AG04450 (cell line): ENCODE measurements around the gene DDAH2. TPM values are rescaled to one million over a fixed set of nuclear protein-coding genes. Genes with fewer than 3 reads are reported as not detected.
A peak's percentile ranks its signal among the peaks of the same experiment; 100 is the strongest.

Source experiments
- CTCF ChIA-PET: fragments of 300-600, 350-600 bp; formaldehyde crosslinking; extraction: SDS; loops from one replicate; lab custom pipeline; 2022; ENCODE audit warnings: antibody characterized with exemption, inconsistent platforms; lab: Charles Lee
- POLR2A ChIA-PET: fragments of 350-600 bp; formaldehyde crosslinking; extraction: SDS; loops from one replicate; lab custom pipeline; 2021; ENCODE audit warnings: antibody characterized with exemption, inconsistent platforms; lab: Yijun Ruan, JAX
- DNase-seq: peaks from one replicate; pipeline ENCODE4 v3.0.0-alpha.2; 2011; ENCODE audit warnings: low read depth, low spot score
- H3K27ac ChIP-seq: one replicate; pipeline ENCODE4 v1.5.1; 2012; ENCODE audit warnings: low read depth, low read length, control low read depth
- H3K27me3 ChIP-seq: one replicate; pipeline ENCODE4 v1.6.0; 2012; ENCODE audit warnings: low read length; ENCODE audit not compliant: control insufficient read depth, insufficient read depth
- H3K4me3 ChIP-seq: 2 replicates; pipeline ENCODE4 v1.5.1; 2011; ENCODE audit warnings: mild to moderate bottlenecking, low read depth, low read length, control low read depth
- H3K9me3 ChIP-seq: 2 replicates; pipeline ENCODE4 v1.5.1; 2012; ENCODE audit warnings: low read length; ENCODE audit not compliant: control insufficient read depth, insufficient read depth
- polyA plus RNA-seq: library from polyadenylated mRNA; depleted of rRNA; stranded (reverse); fragments of >200 nt; gene quantifications from 2 replicates; pipeline ENCODE4 v1.2.3, GENCODE V29; 2011
- TF ChIP-seq, protein P1 (sequence below): IDR thresholded peaks from 2 replicates; pipeline ENCODE4 v1.5.1; 2011; ENCODE audit warnings: low read depth, low read length, control low read depth, inconsistent platforms

The DDAH2 gene
- polyA plus RNA-seq, 1 experiment: 44.4 TPM

DNA sequence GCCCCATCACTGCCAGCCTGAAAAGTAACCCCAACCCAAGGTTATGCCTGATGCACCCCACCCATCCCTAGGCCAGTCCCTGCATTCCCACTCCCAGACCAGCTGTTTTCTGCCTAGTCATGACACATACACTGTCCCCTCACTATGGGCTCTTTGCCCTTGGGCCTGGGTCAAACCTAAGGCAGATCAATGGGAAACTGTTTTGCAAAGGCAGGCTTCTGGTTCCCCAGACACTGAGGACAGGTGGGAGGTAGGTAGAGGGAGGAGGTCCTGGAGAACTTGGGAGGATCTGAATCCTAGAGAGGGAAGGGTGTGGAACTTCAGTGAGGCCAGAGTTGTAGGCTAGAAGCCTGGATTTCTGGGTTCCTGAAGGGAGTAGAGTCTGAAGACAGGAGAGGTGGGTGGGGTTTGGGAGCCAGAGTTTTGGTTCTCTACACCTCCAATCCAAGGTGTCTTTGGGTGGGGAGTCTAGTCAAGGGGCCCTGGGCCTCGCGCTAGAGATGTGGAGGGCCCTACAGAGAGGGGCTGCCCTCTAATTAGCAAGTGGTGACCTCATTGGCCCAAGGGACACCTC is 5.2 kb upstream of the DDAH2 start:
- H3K27ac ChIP-seq: peak overlapping the region; percentile 52
- H3K9me3 ChIP-seq: peaks cover 4% of the 10 kb centered on the region; the same call in 1 of the 2 replicates
- ChIA-PET CTCF (no interaction called here), POLR2A (interaction anchor here (1.0 to 2.6 kb wide), 3 partner anchors 81 to 129 kb away, joined by 3 to 14 read pairs (median 4); partner anchors contain the start of genes HSPA1A, HSPA1B, HSPA1L and NEU1)
- peak overlapping the region; percentile 96 for H3K4me3 ChIP-seq
- no peak for DNase-seq
- TF ChIP-seq, protein P1, sequence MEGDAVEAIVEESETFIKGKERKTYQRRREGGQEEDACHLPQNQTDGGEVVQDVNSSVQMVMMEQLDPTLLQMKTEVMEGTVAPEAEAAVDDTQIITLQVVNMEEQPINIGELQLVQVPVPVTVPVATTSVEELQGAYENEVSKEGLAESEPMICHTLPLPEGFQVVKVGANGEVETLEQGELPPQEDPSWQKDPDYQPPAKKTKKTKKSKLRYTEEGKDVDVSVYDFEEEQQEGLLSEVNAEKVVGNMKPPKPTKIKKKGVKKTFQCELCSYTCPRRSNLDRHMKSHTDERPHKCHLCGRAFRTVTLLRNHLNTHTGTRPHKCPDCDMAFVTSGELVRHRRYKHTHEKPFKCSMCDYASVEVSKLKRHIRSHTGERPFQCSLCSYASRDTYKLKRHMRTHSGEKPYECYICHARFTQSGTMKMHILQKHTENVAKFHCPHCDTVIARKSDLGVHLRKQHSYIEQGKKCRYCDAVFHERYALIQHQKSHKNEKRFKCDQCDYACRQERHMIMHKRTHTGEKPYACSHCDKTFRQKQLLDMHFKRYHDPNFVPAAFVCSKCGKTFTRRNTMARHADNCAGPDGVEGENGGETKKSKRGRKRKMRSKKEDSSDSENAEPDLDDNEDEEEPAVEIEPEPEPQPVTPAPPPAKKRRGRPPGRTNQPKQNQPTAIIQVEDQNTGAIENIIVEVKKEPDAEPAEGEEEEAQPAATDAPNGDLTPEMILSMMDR: no peak
- no peaks in the 10 kb centered on the region for H3K27me3 ChIP-seq

DNA sequence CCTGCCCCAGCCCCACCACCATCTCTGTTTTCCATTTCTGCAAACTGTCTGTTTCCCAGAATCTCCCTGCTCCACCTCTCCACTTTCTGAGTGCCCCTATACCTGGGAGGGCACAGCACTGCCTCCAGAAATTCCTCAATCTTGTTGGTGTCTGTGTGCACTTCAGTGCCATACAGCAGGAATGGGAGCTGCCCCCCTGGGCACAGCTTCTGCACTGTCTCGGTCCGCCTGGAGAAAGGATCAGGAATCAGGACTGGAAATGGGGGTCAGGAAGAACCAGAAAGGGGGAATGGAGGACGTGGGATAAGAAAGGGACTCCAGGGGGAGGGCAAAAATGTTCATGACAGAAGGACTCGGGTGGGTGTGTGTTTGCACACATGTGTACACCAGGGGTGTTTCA is 4.6 kb upstream of the DDAH2 start:
- Histone ChIP-seq H3K4me3 (peak overlapping the region; percentile 96), H3K27me3 (no peaks in the 10 kb centered on the region), H3K9me3 (peaks cover 4% of the 10 kb centered on the region; the same call in 1 of the 2 replicates), H3K27ac (no peak overlapping the region)
- ChIA-PET CTCF (interaction anchor here (0.6 to 0.7 kb wide), 2 partner anchors 73 to 110 kb away, joined by 3 to 11 read pairs; partner anchors contain the start of gene LSM2), POLR2A (no interaction called here)
- TF ChIP-seq, protein P1: no peak
- DNase-seq: no peak

DNA sequence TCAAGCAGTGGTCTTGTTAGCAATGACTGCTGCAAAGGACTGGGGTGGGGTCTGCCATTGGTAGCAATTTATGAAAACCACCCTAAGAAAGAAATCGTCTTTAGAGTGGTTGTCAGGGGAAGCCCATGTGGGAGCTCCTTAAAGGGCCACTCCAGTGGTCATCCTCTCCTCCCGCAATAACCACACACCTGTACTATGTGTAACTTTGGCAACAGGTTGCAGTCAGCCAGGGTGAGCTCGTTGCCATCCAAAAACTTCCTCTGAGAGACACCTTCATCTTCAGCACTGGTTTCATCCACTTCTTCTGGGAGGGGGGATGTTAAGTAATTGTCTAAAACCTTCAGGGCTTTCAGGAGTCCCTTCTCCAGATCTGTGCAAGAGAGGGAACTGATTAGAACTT is 2.9 kb upstream of the DDAH2 start:
- ChIA-PET CTCF (interaction anchor here (1.2 to 1.3 kb wide), 2 partner anchors 37 to 59 kb away, joined by 4 to 6 read pairs; no protein-coding TSS in a partner anchor), POLR2A (no interaction called here)
- TF ChIP-seq, protein P1: no peak
- H3K27ac ChIP-seq: no peak overlapping the region
- peaks cover 4% of the 10 kb centered on the region; the same call in 1 of the 2 replicates for H3K9me3 ChIP-seq
- no peak overlapping the region for H3K4me3 ChIP-seq
- H3K27me3 ChIP-seq: no peaks in the 10 kb centered on the region
- DNase-seq: no peak

DNA sequence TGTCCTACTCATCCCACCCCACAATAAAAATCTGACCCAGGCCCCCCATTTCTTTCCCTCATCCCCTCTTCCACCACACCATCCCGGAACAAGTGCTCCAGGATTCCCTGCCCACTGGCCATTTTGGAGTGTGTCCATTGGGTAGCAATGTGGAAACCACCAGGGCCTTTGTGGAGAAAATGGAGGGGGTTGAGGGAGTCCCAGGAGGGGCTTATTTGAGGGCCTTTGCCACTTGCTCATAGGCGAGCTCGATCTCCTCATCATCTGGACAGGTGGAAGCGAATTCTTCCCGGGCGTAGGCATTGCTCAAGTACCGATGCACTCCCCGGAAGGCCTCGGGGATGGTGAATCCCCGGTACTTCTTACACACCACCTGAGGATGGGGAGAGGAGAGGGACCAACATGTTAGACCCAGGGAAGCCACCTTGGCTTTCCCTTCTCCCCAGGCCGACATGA is 1.6 kb upstream of the DDAH2 start:
- ChIA-PET POLR2A (interaction anchor here (1.5 kb wide), 1 partner anchor 9 kb away, joined by 5 read pairs; the partner anchor contains the start of gene MSH5), CTCF (interaction anchor here (0.5 to 2.8 kb wide), 4 partner anchors 8 to 100 kb away, joined by 3 to 11 read pairs (median 6); partner anchors contain the start of gene MSH5)
- TF ChIP-seq, protein P1: no peak
- Histone ChIP-seq H3K27me3 (no peaks in the 10 kb centered on the region), H3K9me3 (peaks cover 4% of the 10 kb centered on the region; the same call in 1 of the 2 replicates), H3K4me3 (no peak overlapping the region; the same call in 1 of the 2 replicates), H3K27ac (peak overlapping the region; percentile 90)
- no peak for DNase-seq
